Myocyte (in vitro differentiated cells): ENCODE measurements around the gene SLC1A2. TPM values are rescaled to one million over a fixed set of nuclear protein-coding genes. Genes with fewer than 3 reads are reported as not detected.
A peak's percentile ranks its signal among the peaks of the same experiment; 100 is the strongest.
"Not testable (repeated sequence)": the region's sequence is repeated elsewhere in the genome, so short reads cannot be mapped to it uniquely, and the experiment has no call there.

Experiments
- DNase-seq: peaks from one replicate; pipeline ENCODE4 v3.0.0-alpha.2; 2012; ENCODE audit warnings: low read depth
- total RNA-seq: library from RNA; depleted of rRNA; stranded (reverse); fragments of >200 nt; gene quantifications from 2 replicates; pipeline ENCODE4 v1.2.3, GENCODE V29; 2014

Gene SLC1A2
- total RNA-seq, 1 donor from 2014 or later = 2.9 TPM

GRCh38 chr11:35232891-35233330 is 186.4 kb downstream of the SLC1A2 start:
- DNase-seq = no peak

DNA sequence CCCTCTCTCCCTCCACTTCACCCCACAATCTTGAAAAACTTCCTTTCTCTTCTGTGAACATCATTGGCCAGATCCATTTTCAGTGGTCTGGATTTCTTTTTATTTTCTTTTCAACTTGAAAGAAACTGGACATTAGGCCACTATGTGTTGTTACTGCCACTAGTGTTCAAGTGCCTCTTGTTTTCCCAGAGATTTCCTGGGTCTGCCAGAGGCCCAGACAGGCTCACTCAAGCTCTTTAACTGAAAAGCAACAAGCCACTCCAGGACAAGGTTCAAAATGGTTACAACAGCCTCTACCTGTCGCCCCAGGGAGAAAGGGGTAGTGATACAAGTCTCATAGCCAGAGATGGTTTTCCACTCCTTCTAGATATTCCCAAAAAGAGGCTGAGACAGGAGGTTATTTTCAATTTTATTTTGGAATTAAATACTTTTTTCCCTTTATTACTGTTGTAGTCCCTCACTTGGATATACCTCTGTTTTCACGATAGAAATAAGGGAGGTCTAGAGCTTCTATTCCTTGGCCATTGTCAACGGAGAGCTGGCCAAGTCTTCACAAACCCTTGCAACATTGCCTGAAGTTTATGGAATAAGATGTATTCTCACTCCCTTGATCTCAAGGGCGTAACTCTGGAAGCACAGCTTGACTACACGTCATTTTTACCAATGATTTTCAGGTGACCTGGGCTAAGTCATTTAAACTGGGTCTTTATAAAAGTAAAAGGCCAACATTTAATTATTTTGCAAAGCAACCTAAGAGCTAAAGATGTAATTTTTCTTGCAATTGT is 188.1 kb downstream of the SLC1A2 start:
- DNase-seq = no peak

GRCh38 chr11:35230388-35230787 is 189.0 kb downstream of the SLC1A2 start:
- DNase-seq = no peak

DNA sequence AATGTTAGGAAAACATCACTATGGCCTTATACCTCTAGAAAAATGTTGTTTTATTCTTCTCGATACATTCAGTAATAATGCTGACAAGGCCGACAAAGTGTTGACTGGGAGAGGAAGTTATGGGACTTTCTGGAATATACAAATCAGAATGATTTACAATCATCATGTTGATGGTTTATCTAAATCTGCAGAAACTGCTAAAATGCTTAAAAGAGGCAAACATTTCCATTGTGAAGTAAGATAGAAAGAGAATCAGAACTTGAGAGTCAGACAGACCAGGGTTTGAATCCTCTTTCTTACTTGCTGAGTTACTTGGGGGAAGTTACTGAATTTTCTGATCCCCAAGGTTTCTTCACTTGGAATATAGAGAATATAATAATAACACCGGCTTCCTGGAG is 191.0 kb downstream of the SLC1A2 start:
- DNase-seq = no peak

- no peak for DNase-seq
Measured at GRCh38 chr11:35227576-35228327, 191.6 kb downstream of the SLC1A2 start.

DNA sequence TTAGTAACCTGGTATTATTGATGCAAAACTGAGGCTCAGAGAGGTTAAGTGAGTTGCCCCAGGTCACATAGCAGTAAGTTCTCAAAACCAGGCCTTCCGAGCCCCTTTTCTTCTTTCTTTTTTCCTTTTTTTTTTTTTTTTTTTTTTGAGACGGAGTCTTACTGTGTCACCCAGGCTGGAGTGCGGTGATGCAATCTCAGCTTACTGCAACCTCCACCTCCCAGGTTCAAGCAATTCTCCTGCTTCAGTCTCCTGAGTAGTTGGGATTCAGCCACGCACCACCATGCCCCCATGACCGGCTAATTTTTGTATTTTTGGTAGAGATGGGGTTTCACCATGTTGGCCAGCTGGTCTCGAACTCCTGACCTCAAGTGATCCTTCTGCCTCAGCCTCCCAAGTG is 192.6 kb downstream of the SLC1A2 start:
- DNase-seq = not testable (repeated sequence)

DNA sequence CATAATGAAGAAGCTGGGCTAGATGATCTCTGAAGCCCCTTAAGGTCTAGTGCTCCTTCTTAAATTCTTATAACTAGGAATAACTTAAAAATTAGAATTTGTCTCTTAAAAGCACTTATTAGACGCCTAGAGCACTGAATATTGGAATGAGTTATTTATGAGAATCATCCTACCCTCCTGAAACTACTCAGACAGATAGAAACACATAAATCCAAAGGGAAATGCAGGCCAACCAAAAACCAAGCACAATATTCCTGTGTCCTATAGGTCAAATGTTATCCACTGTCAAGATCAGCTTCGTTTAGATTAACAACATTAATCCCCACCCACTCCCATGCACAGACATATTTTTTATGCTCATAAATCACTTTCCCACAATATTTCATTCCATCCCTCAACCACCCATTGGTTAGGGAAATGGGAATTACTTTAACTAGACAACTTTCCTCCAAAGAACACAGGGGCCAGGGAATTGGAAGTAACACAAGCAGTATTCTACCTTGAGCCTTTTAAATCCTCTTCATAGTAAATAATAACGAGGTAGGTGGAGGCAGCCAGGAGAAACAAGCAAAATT is 193.3 kb downstream of the SLC1A2 start:
- no peak for DNase-seq

DNA sequence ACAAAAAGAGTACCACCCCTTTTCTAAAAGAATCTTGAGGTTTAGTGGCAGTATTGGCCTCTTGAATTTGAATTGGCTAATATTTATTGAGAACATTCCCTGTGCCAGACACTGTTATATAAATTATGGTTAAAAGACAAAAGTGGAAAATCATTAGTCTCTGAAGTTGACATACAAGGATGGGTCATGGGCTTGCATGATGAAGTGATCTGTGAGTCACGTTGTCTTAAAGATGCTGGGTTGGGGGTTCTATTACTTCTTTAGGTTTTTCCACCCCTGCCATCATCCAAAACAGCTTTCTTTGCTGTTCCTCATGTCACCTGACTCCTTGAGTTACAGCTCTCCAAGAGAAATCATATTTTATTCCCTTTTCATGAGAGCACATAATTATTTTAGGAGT is 195.4 kb downstream of the SLC1A2 start:
- DNase-seq = no peak

DNA sequence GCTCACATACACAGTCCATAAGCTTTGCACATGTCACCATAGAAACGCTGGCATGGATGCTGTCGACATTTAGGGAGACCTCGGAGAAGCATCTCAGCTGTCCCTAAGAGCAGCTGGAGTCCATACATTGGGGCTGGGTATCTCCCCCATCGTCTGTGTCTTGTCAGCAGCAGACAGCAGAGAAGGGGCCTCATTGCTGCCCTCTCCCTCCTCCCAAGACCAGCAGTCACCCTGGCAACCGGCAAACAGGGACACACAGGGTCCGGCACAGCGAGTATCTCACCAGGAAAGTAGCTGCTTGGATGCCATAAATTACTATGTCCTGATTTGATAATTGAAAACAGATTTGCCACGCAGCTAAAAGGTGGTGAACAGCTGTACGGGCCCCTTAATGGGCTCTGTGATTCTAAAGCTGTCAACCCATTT is 196.0 kb downstream of the SLC1A2 start:
- no peak for DNase-seq

DNA sequence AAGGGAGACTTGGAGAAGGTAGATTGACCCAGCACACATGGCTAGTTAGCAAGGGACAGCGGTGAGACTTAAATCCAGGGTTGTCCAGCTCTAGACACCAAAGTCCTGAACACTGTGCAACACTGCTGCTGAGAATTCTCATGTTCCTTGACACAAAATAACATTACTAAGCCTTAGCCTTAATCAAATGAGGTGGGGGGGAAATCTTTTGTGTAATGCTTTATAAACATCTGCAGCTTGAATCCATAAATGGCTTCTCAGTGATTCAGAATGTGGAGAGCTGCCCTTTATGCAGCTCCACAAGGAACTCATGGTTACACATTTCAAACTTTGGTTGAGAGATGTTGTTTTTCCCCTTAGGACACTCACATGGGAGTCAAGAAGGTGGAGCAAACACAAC is 200.4 kb downstream of the SLC1A2 start:
- no peak for DNase-seq

DNA sequence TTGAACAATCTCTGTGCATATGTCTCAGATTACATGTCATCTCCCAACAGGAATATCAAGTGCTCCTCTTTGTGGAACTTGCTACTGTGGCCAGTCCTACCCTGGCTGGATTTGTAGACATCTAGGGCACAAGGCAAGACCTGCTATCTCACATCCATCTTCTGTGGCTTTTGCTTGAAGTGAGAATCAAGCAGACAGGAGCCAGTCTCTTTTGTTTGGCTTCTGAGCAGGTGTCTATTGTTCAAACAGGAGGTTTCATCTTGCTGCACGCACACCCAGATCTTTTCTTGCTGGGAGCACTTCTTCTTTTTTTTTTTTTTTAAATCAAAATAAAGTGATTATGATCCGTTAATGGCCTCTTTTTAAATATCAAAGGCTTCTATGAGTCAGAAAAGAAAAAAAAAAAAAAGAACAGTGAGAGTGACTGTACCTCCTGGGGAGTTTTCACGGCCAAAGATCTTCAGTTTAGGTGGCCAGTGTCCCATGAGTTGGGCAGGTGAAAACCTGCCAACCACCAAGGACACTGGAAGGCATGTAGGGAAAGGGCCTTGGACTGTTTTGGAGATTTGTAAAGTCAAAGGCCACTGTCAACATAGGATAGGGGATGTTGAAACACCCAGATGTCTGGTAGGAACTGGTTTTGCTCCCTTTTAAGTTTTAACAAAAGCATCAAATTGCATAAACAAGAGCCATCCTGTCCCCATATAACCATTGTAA is 202.2 kb downstream of the SLC1A2 start:
- no peak for DNase-seq

GRCh38 chr11:35215945-35216344 is 203.4 kb downstream of the SLC1A2 start:
- no peak for DNase-seq

GRCh38 chr11:35214792-35215193 is 204.6 kb downstream of the SLC1A2 start:
- peak; percentile 32 for DNase-seq

- DNase-seq = no peak
Measured at GRCh38 chr11:35214226-35214770, 205.1 kb downstream of the SLC1A2 start.

- DNase-seq = no peak
Measured at GRCh38 chr11:35211952-35212351, 207.4 kb downstream of the SLC1A2 start.

DNA sequence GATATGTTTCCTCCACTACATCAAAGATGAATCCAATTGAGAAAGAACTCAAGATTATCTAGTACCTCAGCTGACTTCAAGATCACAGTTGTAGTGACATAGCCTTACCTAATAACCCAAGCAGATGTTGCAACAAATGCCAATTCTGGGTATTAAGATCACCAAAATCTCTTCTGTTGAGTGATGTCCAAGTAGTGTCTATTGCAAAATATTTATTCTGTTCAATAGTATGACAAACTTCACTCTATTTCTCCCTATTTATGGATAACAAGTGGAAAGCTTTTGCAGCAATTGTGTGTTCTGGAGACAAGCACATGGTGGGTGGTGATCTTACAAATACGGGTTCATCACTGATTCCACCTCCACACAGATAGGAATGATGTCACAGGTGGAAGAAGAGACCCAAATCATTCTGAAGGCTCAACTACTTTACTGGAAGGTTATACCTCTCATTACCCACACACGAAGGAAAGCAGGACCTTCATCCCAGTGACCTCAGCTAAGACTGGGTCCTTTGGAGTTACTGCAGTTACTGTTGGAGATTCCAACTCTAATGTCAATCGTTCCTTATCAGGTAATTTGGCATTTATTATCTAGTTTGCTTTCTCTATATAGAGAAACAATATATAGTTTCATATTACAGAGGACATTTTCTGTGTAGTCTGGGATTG is 208.3 kb downstream of the SLC1A2 start:
- DNase-seq = no peak

GRCh38 chr11:35208795-35209194 is 210.6 kb downstream of the SLC1A2 start:
- DNase-seq = no peak

- no peak for DNase-seq
Measured at GRCh38 chr11:35207471-35208403, 211.6 kb downstream of the SLC1A2 start.

GRCh38 chr11:35206616-35207015 is 212.7 kb downstream of the SLC1A2 start:
- DNase-seq = no peak

GRCh38 chr11:35204614-35205013 is 214.7 kb downstream of the SLC1A2 start:
- DNase-seq = no peak
